Stimulated activated CD4-positive, alpha-beta T cell treated with anti-CD3 and anti-CD28 coated beads, Interleukin-2, amount 100 ng/mL, for 4 hours (primary cell): Measurements from ENCODE around the gene SLC25A10.

Source experiments
- DNase-seq: peaks from one replicate; pipeline ENCODE4 v3.0.0-alpha.2; 2020; ENCODE audit warnings: low read depth

The SLC25A10 gene

GRCh38 chr17:81687770-81688541 lies 24.1 kb upstream of the SLC25A10 start:
- DNase-seq = no peak

GRCh38 chr17:81688616-81689015 lies 23.5 kb upstream of the SLC25A10 start:
- no peak for DNase-seq

- DNase-seq = no peak
Measured at GRCh38 chr17:81690066-81690465, 22.0 kb upstream of the SLC25A10 start.

- DNase-seq = no peak
Measured at GRCh38 chr17:81690549-81690948, 21.5 kb upstream of the SLC25A10 start.

GRCh38 chr17:81691196-81691595 lies 20.9 kb upstream of the SLC25A10 start:
- no peak for DNase-seq

- no peak for DNase-seq
Measured at GRCh38 chr17:81691608-81692007, 20.5 kb upstream of the SLC25A10 start.

GRCh38 chr17:81693509-81694210 lies 18.4 kb upstream of the SLC25A10 start:
- no peak for DNase-seq

- DNase-seq = no peak
Measured at GRCh38 chr17:81694810-81695209, 17.3 kb upstream of the SLC25A10 start.

GRCh38 chr17:81695211-81695610 lies 16.9 kb upstream of the SLC25A10 start:
- no peak for DNase-seq

GRCh38 chr17:81695801-81696200 lies 16.3 kb upstream of the SLC25A10 start:
- DNase-seq = no peak

GRCh38 chr17:81696218-81696941 lies 15.7 kb upstream of the SLC25A10 start:
- no peak for DNase-seq

GRCh38 chr17:81697261-81698044 lies 14.6 kb upstream of the SLC25A10 start:
- no peak for DNase-seq

- DNase-seq = no peak
Measured at GRCh38 chr17:81700353-81701287, 11.5 kb upstream of the SLC25A10 start.

- DNase-seq = no peak
Measured at GRCh38 chr17:81701288-81702071, 10.6 kb upstream of the SLC25A10 start.

- DNase-seq = peak; percentile 82
Measured at GRCh38 chr17:81702934-81703746, 8.9 kb upstream of the SLC25A10 start, which contains the start of gene MRPL12. MRPL12 (plus strand) TSS chr17:81703367; CDS start chr17:81703502, 135 bp downstream.

GRCh38 chr17:81703747-81704654 lies 8.1 kb upstream of the SLC25A10 start:
- DNase-seq = no peak

- DNase-seq = no peak
Measured at GRCh38 chr17:81705518-81706231, 6.4 kb upstream of the SLC25A10 start.
